Transverse colon (tissue), 4 donors: ENCODE results near the gene MTMR12.

ENCODE experiments used
- CTCF ChIP-seq, 5 experiments: fragments of 200-600 bp in 3 of 5; fragments of 450-650 bp in 2 of 5; sonication (generic) in 3 of 5; IDR thresholded peaks; 1 replicate in 2 of 5; 2 replicates in 3 of 5; pipeline ENCODE4 v1.5.1; 2016 to 2017; ENCODE audit warnings: antibody characterized with exemption in 5 of 5, inconsistent platforms in 3 of 5, mild to moderate bottlenecking in 2 of 5, moderate library complexity in 1 of 5
- EP300 ChIP-seq: sonication (generic); formaldehyde crosslinking; IDR thresholded peaks from one replicate; pipeline ENCODE4 v1.6.1; 2017; ENCODE audit warnings: antibody characterized with exemption, low read depth
- POLR2A ChIP-seq: fragments of 450-650 bp; IDR thresholded peaks from one replicate; pipeline ENCODE4 v1.6.1; 2016; ENCODE audit warnings: antibody characterized with exemption, mild to moderate bottlenecking, moderate library complexity
- POLR2AphosphoS5 ChIP-seq, 3 donors: sonication (generic); formaldehyde crosslinking; IDR thresholded peaks; one replicate each; pipeline ENCODE4 v1.6.1; 2016; ENCODE audit warnings: antibody characterized with exemption in 3 of 3

GRCh38 chr5:32265902-32266301 lies 46.8 kb downstream of the MTMR12 start:
- TF ChIP-seq CTCF (IDR thresholded peaks at IDR 0.05) = no peak
- no peak for TF ChIP-seq EP300
- no peak for TF ChIP-seq POLR2AphosphoS5 (IDR thresholded peaks at IDR 0.05)
- no peak for TF ChIP-seq POLR2A
